ENCODE results near the gene FAM181A. TPM values are rescaled to one million over a fixed set of nuclear protein-coding genes. Genes with fewer than 3 reads are reported as not detected.

The FAM181A gene
- total and polyA plus RNA-seq, 9 of the 15 experiments (the other 6 are each of a cell fraction or from before 2014, with no cell fraction given), result not detected

GRCh38 chr14:93951635-93952540, 24.7 kb downstream of the FAM181A start (continued):
- no peak for TF ChIP-seq MGA (IDR thresholded peaks at IDR 0.05)
- no peak for TF ChIP-seq ZNF561 (CRISPR knock-in tag; conservative IDR thresholded peaks at IDR 0.05)
- no peak for TF ChIP-seq CCNT2 (IDR thresholded peaks at IDR 0.05; ENCODE audit: borderline replicate concordance, extremely low read depth, insufficient read length, low read depth, low read length)
- TF ChIP-seq POLR2AphosphoS2 (IDR thresholded peaks at IDR 0.05; ENCODE audit: low read length), result no peak
